ENCODE results near the gene PLCH1.

- TF ChIP-seq HNRNPH1 (optimal IDR thresholded peaks at IDR 0.05; ENCODE audit: low read depth, low read length), result no peak
- no peak for TF ChIP-seq RBM22 (IDR thresholded peaks at IDR 0.05; ENCODE audit: low read depth, low read length, poor library complexity, severe bottlenecking)
- TF ChIP-seq CTCF (IDR thresholded peaks at IDR 0.05 in 2 of 3, conservative IDR thresholded peaks at IDR 0.05 in 1 of 3; ENCODE audit: insufficient read depth in 2 of 3, low read depth in 1 of 3, low read length in 3 of 3), result no peak
- TF ChIP-seq NFE2L1 (tag; IDR thresholded peaks at IDR 0.05; ENCODE audit: borderline replicate concordance, low read depth), result no peak
- no peak for TF ChIP-seq HDAC8 (tag; IDR thresholded peaks at IDR 0.05)
- TF ChIP-seq, protein P1, sequence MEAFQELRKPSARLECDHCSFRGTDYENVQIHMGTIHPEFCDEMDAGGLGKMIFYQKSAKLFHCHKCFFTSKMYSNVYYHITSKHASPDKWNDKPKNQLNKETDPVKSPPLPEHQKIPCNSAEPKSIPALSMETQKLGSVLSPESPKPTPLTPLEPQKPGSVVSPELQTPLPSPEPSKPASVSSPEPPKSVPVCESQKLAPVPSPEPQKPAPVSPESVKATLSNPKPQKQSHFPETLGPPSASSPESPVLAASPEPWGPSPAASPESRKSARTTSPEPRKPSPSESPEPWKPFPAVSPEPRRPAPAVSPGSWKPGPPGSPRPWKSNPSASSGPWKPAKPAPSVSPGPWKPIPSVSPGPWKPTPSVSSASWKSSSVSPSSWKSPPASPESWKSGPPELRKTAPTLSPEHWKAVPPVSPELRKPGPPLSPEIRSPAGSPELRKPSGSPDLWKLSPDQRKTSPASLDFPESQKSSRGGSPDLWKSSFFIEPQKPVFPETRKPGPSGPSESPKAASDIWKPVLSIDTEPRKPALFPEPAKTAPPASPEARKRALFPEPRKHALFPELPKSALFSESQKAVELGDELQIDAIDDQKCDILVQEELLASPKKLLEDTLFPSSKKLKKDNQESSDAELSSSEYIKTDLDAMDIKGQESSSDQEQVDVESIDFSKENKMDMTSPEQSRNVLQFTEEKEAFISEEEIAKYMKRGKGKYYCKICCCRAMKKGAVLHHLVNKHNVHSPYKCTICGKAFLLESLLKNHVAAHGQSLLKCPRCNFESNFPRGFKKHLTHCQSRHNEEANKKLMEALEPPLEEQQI (IDR thresholded peaks at IDR 0.05), result no peak
- TF ChIP-seq FOXO4 (CRISPR knock-in tag; IDR thresholded peaks at IDR 0.05), result no peak
Observed at GRCh38 chr3:155496206-155496605, 248.7 kb downstream of the PLCH1 start.

Measured in K562 (cell line).